CD4-positive, alpha-beta T cell treated with Interleukin-4 for 4 hours (primary cell): ENCODE data around the gene PCSK4.
"Not testable (repeated sequence)": the region's sequence is repeated elsewhere in the genome, so short reads cannot be mapped to it uniquely, and the experiment has no call there.

Source experiments
- DNase-seq: peaks from one replicate; pipeline ENCODE4 v3.0.0-alpha.2; 2020

Gene PCSK4

DNA sequence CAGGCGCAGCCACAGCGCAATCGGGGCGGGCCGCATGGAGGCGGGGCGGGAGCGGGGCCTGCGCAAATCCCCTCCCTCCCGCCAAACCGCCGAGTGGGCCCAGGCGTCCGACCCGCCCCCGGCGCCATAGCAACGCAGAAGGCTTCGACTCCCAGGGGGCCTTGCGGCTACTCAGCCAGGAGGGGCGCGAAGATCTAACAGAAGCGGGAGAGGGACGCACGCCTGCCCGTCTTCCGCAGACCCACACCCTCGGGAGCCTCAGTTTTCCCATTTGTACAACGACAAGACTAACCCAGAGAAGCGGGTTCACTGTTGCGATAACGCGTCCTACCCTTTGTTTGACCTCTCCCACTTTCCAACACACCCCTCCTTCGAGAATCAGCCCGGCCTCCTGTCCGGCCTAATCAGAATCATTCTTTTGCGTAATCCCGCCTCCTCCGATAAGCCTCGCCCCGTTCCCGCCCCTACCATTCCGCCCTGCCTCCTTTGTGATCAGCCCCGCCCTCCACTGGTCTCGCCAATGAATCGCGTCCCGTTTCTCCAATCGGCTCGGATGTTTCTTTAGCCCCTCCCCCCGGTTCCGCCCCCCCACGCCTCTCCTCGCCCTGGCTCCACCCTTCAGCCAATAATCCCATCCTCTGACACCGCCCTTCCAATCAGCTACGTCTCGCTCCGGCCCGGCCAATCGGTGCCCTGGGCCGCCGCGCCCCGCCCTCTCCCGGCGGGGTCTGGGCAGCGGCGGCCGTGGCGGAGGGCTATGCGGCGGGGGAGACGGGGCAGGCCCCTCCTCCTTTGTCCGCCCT is at the start of gene PCSK4:
Gene PCSK4 (minus strand): TSS at position 40 of the 803 bp plus-strand sequence. CDS start 4 bp downstream, at position 36.
- peak; percentile 97 for DNase-seq

DNA sequence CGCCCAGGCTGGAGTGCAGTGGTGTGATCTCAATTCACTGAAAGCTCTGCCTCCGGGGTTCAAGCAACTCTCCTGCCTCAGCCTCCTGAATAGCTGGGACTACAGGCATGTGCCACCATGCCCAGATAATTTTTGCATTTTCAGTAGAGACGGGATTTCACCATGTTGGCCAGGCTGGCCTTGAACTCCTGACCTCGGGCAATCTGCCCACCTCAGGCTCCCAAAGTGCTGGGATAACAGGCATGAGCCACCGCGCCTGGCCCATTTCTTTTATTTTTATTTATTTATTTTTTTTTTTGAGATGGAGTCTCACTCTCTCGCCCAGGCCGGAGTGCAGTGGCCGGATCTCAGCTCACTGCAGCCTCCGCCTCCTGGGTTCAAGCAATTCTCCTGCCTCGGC is 49.6 kb upstream of the PCSK4 start:
- not testable (repeated sequence) for DNase-seq

DNA sequence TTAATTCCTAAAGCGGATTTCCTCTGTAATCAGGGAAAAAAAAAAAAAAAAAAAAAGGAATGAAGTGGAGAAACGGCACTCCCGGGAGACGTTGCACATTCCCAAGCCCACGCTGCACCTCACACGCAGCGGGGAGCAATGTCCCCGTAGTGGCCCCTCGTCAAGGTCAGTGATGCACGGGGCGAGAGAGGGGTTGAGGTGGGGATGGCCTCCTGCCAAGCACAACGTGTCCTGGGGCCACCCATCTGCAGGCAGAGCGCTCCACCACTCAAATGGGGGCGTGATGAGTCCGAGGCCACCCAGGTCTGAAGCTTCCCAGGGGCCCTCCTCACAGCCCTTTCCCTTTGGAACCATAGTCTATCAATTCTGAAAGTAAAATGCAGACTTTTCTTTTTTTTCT is 48.8 kb upstream of the PCSK4 start:
- no peak for DNase-seq

DNA sequence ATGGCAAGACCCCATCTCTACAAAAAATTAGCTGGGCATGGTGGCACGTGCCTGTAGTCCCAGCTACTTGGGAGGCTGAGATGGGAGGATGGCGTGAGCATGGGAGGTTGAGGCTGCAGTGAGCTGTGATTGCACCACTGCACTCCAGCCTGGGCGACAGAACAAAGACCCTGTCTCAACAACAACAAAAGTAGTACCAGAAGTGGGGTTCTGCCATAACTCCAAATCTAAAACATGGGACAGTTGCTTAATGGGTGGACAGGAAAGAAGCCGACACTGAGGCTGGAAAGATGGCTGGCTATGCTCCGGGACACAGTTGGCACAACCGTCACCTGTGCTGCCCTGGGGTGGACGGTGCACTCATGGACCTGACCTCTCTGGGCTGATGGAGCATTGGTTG is 45.5 kb upstream of the PCSK4 start:
- DNase-seq: not testable (repeated sequence)

DNA sequence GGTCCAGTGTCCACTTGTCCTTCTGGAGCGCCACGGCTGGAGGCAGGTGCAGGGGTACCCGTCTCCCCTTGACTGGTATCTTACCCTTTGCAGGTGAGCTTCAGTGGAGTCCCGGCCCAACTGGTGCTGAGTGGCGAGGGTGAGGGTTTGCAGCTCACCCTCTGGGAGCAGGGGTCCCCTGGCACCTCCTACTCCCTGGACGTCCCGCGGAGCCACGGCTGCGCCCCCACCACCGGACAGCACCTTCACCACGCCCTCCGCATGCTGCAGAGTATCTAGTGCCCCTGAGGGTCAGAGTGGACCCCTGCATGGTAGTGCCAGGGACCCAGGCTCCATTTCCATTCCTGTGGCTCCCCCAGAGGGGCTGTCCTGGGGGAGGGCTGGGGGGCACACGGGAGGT is 44.8 kb upstream of the PCSK4 start:
- DNase-seq: no peak

DNA sequence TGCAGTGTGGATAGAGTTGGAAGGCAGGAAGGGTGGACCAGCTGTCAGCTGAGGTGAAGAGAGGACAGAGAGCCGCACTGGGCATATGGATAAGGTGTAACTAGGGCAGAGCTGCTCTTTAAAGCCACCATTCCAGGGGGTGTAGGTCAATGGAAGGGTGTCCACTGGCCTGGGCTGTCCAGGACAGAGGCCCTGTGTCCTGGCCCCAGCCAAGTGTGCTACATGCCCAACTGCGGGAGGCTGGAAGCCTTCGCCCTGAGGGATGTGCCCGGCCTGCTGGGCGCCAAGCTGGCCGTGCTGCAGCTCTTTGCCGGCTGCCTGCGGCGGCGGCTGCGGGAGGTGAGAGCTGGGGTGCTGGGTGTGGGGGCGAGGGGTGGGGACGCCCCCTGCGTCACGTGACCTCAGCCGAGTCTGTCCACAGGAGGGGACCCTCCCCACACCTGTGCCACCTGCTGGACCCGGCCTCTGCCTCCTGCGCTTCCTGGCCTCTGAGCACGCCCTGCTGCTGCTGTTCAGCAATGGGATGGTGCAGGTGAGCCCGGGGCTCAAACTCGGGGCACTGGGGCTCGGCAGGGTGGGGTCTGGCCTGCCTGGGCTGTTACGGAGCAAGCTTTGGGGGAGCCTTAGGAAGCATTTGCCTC is 43.5 kb upstream of the PCSK4 start:
- no peak for DNase-seq

DNA sequence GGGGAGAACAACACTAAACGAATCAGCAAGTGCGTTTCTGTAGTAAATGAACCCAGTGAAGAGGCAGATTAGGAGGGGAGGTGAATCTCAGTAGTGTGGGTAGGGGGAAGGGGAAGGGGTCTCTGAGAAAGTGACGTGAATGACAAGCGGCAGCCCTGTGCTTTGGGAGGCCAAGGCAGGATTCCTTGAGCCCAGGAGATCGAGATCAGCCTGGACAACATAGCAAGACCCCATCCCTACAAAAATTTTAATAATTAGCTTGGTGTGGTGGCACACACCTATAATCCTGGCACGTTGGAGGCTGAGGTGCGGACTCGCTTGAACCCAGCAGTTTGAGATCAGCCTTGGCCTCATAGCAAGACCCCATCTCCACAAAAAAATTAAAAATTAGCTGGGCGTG is 41.9 kb upstream of the PCSK4 start:
- no peak for DNase-seq

DNA sequence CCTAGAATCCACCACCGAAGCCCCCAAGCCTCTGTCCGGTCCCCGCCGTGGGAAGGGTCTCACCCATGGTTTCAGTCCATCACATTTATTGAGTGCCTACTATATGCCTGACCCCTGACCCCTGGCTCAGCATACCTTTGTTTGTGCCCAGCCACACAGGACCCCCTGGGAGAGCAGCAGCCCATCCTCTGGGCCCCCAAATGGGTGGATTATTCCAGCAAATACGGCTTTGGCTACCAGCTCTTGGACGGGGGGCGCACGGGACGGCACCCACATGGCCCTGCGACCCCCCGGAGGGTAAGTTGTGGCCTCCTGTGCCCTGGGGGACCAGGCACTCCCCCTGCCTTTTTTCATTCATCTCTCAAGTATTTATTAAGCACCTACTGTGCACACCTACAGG is 41.4 kb upstream of the PCSK4 start:
- no peak for DNase-seq

DNA sequence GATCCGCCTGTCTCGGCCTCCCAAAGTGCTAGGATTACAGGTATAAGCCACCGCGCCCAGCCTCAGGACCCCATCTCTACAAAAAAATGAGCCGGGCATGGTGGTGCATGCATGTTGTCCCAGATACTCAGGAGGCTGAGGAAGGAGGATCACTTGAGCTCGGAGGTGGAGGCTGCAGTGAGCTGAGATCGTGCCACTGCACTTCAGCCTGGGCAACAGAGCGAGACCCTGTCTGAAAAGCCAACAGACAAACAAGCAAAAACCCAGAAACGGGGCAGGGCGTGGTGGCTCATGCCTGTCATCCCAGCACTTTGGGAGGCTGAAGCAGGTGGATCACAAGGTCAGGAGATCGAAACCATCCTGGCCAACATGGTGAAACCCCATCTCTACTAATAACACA is 40.7 kb upstream of the PCSK4 start:
- not testable (repeated sequence) for DNase-seq

DNA sequence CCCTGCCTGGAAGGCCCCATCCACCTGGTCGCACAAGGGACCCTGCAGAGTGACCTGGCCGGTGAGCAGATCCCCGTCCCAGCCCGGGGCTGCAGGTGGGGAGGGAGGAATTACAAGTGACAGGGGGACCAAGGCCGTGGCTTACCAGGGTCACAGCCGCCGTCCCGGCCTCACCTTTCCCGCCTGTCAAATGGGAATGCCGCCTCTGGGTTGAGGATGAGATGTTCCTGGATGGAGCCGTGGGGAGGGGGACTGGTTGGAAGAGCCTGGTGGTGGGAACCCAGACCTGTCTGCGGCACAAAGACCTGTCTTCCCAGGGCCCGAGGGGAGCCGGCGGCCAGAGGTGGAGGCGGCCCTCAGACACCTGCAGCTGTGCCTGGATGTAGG is 39.3 kb upstream of the PCSK4 start:
- no peak for DNase-seq

DNA sequence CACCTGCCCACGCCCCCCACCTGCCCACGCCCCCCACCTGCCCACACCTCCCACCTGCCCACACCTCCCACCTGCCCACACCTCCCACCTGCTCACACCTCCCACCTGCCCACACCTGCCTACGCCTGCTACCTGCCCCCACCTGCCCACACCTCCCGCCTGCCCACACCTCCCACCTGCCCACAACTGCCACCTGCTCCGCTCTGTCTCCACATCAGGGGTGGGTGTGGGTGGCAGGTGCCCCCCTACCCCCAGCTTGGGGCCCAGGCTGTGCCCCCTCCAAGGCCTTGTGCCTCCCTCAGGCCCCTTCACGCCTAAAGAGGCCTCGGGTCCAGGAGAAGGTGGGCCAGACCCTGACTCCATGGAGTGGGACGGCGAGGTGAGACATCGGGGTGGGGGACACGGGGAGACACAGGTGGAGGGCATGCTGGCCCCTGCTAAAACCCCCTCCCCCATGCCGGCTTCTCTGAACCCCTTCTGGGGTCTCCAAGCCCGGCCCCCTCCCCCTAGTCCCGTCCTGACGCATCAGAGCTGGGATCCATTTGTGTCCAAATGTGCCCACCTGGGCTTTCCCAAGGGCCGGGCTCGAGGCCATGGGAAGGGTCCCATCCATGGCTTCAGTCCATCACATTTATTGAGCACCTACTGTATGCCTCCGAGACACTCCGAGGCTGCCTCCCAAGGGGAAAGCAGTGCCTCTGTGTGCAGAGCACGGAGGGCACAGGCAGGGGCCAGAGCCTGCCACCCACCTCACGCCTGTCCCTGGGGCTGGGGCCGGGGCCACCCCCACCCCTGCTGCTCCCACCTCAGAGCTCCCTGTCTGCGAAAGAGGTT is 38.7 kb upstream of the PCSK4 start:
- DNase-seq: no peak

DNA sequence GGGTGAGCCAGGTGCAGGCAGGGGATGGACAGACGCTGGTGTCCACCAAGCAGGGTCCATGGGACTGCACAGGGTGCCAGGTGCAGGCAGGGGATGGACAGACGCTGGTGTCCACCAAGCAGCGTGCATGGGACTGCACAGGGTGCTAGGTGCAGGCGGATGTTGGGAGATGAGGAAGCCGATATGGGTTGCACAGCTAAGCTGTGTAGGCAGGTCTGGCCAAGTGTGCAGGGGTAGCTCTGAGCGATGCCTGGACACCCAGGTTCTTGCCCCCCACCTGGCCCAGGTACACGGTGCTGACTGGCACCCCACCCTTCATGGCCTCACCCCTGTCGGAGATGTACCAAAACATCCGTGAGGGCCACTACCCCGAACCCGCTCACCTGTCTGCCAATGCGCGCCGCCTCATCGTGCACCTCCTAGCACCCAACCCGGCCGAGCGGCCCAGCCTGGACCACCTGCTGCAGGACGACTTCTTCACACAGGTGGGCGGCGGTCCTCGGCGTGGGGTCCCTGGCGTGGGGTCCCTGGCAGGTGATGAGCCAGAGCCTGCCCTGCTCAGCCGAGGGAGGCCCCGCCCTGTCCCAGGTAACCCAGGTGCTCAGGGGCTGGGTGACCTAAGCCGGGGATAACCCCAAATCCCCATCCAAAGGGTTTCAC is 37.6 kb upstream of the PCSK4 start:
- DNase-seq: no peak

DNA sequence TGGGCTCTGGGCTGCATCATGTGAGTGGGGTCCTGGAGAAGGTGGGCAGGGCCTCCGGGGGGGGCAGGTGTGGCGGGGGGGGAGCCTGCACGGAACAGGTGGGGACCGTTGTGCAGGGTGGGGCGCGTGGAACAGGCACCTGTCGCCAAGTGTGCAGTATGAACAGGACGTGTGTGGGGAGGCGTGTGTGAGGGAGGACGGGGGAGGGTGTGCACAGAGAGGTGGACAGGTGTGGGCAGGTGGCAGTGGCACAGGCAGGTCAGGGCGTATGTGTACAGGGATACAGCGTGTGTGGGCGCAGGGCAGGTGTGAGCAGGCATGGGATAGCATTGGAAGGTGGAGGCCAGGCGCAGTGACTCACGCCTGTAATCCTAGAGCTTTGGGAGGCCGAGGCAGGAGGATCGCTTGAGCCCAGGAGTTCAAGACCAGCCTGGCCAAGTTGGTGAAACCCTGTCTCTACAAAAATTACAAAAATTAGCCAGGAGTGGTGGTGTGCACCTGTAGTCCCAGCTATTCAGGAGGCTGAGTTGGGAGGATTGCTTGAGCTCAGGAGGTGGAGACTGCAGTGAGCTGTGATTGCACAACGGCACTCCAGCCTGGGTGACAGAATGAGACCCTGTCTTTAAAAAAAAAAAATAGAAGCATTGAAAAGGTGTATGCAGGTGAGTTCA is 37.0 kb upstream of the PCSK4 start:
- DNase-seq: no peak

DNA sequence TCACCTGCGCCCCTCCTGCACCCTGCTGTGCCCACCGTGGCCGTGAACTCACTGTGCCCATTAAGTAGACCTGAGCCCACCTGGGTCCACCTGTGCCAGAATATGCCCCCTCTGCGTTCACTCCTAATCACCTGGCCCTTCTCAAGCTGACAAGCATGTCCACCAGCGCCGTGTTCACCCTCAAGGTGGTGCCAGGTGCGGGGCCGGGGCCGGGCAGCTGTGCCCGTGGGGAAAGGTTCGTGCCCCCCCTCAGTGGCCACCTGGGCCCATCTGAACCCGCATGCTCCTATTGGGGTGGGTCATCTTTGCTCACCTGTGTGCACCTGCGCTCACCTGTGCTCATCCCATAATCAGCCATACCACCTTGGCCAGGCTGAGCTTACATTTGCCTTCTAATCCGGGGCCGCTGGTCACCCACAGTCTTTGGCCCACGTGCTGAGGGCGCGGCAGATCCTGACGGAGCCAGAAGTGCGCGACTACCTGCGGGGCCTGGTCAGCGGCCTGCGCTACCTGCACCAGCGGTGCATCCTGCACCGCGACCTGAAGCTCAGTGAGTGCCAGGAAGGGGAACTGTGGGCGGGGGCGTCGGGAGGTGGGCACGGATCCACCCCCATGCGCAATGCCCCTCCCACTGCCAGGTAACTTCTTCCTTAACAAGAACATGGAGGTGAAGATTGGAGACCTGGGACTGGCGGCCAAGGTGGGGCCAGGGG is 36.1 kb upstream of the PCSK4 start:
- DNase-seq: no peak

DNA sequence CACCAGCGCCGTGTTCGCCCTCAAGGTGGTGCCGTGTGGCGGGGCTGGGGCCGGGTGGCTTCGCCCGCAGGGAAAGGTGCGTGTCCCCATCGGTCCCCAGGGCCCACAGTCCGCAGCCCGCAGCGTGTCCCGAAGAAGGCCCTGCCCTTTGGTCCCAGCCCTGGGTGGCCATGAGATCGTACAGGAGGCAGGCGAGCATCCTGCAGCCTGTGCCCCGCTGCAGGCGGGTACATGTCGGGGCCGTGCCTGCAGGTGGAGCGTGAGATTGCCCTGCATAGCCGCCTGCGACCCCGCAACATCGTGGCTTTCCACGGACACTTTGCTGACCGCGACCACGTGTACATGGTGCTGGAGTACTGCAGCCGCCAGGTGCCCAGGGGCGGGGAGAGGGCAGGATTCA is 35.2 kb upstream of the PCSK4 start:
- DNase-seq: no peak

DNA sequence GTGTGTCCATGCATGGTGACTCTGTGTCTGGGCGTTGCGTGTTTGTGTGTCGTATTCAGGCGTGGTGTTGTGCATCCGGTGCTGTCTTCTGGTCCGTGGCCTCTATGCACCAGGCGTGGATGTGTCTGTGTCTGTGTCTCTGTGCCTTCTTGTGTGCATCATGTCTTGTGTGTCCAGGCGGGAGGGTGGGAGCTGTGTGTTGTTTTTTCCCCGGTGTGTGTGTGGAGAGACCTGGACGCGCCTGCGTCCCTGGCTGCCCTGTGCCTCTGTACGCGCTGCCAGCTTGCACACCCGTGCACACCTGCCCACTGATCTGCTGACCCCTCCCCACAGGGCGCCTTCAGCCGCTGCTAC is 34.8 kb upstream of the PCSK4 start:
- DNase-seq: no peak

DNA sequence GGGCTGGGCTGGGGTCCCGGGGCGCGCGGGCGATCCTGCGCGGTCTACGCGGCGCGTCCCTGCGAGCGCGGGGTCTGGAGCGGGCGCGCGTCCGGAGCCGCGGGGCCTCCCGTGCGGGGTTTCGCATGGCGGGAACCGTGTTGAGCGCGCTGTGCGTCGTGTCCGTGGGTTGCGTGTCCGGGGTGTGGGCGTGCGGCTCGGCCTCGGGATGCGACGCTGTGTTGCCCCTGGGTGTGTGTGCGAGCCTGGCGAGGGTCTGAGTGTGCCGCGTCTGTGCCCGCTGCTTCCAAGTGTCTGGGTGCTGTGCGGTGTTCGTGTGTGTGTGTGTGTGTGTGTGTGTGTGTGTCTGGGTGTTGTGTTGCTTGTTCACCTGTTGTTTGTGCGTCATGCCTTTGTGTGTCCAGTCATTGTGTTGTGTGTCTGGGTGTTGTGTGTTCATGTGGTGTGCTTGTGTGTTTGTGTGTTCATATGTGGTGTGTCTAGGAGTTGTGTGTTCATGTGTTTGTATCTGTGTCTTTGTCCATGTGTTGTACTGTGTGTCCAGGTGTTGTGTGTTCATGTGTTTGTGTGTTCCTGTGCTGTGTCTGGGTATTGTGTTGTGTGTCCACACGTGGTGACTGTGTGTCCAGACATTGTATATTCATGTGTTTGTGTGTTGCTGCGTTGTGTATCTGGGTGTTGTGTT is 34.3 kb upstream of the PCSK4 start:
- DNase-seq: no peak

DNA sequence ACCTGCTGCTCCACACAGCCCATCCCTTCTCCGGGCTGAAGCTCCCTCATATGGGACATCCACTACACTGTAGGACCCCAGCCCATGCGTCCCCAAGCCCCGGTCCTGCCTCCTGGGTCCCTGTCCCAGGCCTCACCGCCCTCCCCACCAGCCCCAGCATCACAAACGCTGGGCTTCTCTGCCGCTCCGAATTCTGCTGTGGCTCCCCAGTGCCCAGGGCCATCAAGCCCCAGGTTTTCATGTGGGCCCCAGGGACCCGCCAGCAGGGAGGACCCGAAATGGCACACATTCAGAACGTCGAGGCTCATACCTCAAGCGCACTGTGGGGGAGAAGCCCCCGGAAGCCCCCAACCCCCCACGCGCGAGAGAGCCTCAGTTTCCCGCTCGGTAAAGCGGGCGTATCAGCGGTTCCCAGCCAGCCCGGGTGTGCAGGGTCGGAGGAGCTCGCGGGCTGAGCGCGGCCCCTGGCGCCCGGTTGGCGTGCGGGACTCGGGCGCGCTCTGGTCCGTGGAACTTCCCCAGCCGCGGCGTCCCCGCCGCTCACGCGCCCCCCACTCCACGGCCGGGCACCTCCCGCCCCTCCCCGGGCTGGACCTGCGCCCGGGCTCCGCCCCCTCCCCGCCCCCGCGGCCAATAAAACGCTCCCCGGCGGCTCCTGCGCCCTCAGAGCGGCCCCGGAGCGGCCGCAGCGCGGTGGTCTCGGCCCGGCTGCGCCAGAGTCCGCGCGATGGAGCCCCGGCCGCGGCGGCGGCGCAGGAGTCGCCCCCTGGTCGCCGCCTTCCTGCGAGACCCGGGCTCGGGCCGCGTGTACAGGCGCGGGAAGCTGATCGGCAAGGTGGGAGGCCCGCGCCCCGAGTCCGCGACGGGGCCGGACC is 33.5 kb upstream of the PCSK4 start, which contains the start of gene PLK5:
Gene PLK5 (plus strand): TSS at position 666 of the 875 bp plus-strand sequence. CDS start 2,920 bp downstream, outside the sequence.
- no peak for DNase-seq

DNA sequence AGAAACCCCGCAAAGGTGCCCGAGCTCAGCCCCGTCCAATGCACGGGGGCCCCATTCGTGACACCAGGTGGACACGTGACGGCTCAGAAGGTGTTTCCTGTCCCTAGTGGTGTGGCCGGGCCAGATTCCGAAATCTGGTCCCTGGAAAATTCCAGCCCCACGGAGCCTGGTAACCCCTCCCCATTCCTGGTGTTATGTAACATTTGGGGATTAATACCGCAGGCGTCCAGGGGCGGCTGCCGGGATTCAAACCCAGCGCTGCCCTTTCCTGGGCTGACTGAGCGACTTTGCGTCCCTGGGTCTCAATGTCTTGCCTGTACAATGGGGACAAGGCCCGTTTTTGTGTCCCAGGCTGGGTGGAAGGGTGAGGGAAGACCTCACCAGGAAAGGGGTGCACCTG is 32.7 kb upstream of the PCSK4 start:
- DNase-seq: no peak

DNA sequence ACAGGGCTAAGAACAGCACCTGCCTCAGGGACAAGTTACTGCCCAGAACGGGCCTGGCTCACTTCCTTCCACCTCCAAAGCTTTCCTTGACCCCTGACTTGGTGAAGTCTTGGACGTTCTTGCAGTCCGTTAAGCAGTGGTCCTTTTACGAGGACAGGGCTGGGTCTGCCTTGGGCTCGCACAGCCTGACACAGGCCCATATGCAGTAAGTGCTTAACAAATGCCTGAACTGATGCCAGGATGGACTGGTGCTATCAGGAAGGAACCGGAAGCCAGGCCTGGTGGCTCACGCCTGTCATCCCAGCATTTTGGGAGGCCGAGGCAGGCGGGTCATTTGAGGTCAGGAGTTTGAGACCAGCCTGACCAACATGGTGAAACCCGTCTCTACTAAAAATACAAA is 31.9 kb upstream of the PCSK4 start:
- no peak for DNase-seq
